GM18868 (cell line): ENCODE measurements around the gene PAK4.

Experiments
- ATAC-seq: cut with Tn5 transposase; IDR thresholded peaks from one replicate; pipeline ENCODE4 v1.9.1; 2021; ENCODE audit warnings: mild to moderate bottlenecking, moderate library complexity; ENCODE audit not compliant: unreplicated experiment

Gene PAK4

DNA sequence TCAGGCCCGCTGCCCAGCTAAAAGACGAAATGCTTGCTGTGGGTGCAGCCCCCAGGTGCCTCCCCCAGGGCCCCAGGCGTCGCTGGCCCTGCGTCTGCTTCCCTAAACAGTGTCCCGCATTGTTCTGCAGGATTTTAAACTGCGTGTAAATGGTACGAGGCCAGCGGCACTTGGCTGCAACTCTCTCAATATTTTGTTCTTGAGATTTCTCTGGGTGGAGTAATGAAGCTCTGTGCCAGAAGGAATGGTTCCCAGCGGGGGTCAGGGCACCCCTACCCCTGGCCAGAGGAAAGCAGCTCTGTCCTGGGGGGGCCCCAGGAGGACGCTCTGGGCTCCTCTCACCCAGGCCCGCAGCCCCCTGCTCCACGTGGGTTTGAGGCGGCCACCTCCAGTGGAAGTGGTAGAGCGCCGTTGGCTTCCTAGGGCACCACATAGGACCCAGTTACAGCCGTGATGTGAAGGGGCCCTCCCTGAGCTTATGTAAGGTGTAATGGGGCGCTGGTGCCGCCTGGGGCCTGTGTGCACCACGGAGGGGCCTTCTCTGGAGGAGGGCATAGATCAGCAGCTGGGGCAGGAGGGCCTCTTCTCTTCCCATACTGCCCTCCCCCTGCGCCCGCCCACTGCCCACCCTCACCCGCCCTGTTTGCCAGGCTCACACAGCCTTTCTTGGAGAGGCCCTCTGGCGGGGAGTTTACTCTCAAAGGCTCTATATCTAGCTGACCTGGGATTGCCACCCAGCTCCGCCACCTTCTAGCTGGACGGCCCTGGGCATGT lies 19.8 kb downstream of the PAK4 start:
- no peak for ATAC-seq

DNA sequence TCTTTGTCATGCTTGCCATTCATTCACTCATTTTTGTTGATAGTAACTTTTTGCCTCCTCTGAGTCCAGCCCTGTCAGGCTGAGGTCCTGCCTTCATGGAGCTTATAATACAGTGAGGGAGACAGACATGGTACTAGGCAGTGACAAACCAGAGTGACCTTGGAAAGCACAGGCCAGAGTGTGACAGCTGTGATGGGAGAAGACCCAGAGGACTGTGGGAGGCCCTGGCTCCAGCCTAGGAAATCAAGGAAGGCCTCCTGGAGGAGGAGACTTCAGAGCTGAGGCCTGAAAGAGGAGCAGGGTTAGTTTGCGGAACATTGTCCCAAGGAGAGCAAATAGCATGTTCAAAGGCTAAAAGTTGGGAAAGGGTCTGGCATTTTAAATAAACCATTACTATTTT lies 20.5 kb downstream of the PAK4 start:
- ATAC-seq = no peak

GRCh38 chr19:39146686-39147450 lies 21.3 kb downstream of the PAK4 start:
- no peak for ATAC-seq

GRCh38 chr19:39147480-39147879 lies 21.9 kb downstream of the PAK4 start:
- ATAC-seq = no peak

DNA sequence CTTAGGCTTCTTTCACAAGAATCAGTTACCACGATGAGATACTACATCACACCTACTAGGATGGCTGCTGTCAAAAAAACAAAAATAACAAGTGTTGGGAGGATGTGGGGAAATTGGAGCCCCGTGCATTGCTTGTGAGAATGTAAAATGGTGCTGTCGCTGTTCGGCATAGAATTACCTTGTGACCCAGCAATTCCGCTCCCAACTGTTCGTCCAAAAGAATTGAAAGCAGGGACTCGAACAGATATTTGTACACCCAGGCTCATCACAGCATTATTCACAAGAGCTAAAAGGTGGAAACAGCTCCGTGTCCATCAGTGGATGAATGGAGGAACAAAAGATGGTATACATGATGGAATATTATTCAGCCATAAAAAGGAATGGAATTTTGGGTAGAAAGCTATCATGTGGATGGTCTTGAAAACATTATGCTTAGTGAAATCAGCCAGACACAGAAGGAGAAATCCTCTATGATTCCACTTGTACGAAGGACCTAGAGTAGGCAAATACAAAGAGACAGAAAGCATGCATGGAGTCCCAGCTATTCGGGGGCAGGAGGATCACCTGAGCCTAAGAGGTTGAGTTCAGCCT lies 23.4 kb downstream of the PAK4 start:
- no peak for ATAC-seq

DNA sequence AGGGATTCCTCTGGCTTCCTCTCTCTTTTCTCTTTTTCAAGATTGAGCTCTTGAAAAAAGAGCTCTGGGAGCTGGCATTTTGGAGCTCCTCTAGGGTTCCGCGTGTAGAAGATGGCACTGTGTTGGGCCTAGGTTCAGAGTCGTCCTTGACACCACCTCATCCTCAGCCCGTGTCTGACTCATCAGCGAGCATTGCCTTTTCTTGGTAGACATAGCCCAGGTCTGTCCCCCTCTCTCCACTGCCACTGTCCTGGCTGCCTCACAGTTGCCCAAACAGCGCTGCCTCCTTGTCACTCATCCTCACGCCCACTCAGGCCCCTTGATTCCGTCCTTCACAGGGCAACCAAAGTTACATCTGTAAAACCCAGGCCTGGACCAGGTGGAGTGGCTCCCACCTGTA lies 24.6 kb downstream of the PAK4 start:
- no peak for ATAC-seq

DNA sequence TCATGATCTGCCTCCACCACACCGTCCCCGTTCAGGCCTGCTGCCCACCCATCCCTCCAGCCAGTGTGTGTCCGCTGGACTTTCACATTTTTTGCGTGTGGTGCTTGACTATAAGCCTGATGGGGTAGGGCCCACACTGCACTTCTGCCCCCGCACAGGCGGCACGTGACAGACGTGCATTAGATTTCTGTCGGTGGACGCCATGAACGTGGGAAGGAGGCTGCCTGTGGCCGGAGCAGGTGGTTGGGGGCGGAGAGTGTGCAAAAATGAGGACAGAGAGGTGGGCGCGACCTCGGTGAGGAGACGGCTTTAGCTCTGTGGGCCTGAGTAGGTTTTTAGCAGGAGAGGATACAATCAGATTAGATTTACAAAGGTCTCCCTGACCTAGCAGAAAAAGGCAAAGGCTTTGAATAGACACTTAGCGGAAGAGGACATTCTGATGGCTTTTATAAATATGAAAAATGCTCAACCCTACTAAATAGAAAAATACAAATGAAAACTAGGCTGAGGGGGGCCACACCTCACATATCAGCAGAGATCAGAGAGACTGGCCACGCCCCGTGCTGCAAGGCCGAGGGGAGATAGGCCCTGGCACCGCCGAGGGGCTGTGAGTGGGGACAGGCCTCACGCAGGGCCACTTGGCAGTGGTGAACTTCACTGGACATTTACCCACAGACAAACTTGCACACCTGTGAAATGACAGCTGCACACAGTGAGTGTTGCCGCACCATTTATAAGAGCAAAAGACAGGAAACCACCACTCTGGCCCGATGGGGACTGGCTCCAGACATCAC lies 25.4 kb downstream of the PAK4 start:
- no peak for ATAC-seq

GRCh38 chr19:39152066-39152465 lies 26.5 kb downstream of the PAK4 start:
- ATAC-seq = no peak

GRCh38 chr19:39154100-39154628 lies 28.6 kb downstream of the PAK4 start:
- no peak for ATAC-seq

- ATAC-seq = no peak
These were observed 29.1 kb downstream of the PAK4 start for GRCh38 chr19:39154629-39155100.

GRCh38 chr19:39155114-39155700 lies 29.6 kb downstream of the PAK4 start:
- ATAC-seq = no peak

DNA sequence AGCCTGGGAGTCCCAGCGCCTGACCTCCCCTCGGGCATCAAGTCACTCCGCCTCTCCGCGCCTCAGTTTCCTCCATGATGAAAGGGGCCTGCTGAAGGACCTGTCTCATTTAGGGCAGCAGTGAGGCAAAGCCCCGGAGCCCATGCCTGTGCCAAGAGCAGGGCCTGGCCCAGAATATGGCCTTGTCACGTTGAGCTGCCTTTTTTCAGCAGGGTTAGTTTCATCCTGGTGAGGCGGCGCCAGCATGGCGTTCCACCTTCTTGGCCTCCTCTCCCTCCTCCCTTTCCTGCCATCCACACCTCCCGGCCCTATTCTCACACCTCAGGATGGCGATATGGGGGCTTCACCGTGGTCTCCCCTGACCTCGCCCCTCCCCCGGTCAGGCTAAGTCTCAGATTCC lies 30.2 kb downstream of the PAK4 start:
- ATAC-seq = no peak

DNA sequence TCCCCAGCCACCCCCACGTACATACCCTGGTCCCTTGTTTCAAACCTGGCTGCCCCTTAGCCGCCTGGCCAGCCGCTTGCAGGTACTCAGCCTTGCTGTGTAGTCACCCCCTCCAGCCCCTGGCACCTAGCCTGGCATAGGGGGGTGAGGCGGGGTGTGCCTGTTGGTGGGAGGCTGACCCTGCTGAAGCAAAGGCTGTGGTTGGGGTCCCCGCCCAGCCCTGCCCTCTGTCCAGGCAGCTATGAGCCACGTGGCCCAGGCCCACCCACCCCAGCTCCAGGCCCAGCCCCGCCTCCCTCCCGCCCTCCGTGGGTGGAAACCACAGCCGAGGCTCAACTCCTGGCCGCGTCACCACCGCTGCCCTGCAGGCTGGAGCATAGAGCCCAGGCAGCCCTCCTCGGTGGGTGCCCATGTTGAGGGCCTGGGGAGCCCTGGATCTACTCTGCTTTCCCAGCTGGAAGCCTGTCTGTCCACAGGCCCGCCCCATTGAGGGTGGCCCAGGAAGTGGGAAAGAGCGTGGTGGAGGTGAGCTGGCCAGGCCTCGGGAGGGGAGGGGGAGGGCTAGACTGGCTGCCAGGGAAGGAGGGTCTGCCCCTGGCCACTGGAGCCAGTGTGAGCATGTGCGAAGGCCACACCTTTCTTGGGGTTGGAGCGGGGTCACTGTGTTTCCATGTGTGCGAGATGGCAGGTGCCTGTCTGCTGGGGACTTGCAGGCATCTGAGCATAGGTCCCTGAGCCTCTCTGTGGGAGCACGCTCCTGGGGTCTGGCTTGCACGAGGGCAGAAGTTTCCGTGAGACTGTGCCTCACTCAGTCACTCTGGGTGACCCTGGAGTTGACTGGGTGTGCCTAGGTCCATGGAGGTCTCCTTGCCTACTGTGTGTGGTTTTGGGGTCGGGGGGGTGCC lies 31.0 kb downstream of the PAK4 start:
- no peak for ATAC-seq

- no peak for ATAC-seq
These were observed 31.9 kb downstream of the PAK4 start for GRCh38 chr19:39157275-39157996.

DNA sequence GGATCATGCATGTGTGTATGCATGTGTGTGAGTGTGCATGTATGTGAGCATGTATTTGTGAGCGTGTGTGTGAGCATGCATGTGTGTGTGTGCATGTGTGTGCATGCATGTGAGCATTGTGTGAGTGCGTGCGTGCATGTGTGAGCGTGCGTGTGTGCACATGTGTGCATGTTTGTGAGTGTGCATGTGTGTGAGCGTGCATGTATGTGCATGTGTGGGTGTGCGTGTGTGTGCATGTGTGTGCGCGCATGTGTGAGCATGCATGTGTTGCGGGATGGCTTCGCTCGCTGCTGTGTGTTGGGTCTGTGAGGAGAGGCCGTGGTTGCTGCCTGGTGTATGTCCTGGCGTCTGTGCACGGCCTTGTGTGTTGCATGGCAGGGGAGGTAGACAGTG lies 32.4 kb downstream of the PAK4 start:
- ATAC-seq = no peak

DNA sequence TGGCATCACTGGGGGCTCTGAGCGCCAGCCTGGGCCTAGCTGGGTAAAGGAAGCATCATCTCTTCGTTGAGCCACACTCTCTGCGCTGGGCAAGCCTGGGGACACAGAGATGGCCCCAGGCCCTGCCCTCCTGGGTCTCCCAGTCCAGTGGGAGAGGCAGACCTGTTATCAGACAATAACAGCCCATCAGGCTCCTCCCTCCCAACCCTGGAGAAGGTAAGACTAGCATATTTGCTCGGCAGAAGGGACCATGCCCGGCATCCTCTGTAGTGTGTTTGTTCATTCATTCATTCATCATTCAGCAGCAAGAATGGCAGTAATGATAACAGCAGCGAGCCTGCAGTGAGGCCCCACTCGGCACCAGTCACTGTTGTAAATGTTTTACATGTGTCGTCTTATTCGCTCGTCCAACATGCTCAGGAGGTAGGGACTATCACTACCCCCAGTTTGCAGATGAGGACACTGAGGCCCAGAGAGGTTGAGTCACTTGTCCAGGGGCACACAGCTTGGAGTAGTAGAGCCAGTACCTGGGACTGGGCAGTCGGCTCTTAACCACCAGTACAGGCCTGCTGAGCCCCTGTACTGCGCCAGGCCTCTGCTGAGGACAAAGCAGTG lies 33.2 kb downstream of the PAK4 start:
- no peak for ATAC-seq

DNA sequence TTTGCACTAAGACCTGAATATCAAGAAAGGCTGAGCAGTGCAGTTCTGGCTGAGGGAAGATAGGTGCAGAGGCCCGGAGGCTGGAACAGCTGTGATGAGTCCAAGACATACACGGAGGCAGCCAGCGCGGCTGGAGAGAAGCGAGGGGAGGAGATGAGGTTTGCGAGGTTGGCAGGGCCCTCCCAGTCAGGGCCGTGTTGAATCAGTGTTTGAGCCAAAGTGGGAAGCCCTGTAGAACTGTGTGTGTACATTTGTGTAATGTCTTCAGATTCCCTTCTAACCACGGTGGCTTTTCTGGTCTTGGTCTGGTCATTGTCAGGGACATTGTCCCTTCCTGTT lies 34.9 kb downstream of the PAK4 start:
- ATAC-seq = no peak

DNA sequence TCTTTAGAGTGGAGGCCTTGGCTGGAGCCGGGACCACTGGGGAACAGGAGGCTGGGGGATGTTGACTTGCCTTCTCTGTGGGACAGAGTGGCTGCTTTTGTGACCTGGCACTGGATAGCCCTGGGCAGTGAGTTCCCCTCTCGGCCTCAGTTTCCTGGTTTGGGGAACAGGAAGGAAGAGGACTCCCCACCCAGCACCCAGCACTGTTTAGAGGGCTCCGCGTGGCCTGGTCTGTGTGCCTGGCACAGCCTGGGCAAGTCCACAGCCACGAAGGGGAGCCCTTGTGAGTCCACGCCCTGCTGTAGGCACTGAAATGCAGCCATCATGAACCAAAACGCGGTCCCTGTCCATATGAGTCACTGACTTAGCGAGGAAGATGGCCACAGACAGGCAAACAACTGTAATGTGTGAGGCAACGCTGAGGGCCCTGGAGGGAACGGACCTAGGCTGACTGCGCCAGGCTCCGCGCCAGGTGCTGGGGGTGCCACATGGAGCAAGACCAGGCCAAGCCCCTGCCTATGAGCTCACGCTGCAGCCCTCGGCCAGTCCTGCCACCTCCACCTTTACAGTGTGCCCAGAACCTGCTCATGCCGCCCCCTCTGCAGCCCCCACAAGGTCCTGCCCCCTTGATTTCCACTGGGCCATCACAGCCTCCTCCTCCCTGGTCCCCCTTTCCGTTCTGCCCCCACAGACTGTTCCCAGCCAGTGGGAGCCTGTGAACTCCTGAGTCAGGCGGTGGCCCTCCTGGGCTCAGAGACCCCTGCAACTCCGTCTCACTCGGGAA lies 35.5 kb downstream of the PAK4 start:
- ATAC-seq = no peak
